ENCODE results near the gene LARP4B. TPM values are rescaled to one million over a fixed set of nuclear protein-coding genes. Genes with fewer than 3 reads are reported as not detected.

LARP4B gene
- 23.3 and 25.1 TPM in 2 replicates for polyA plus RNA-seq (2012; rRNA removed)
- polyA plus RNA-seq (2012; cell fraction: cytosol; rRNA removed), result 17.3 and 18.6 TPM in 2 replicates
- polyA plus RNA-seq (2012; cell fraction: nucleus; rRNA removed), result 59.7 and 65.4 TPM in 2 replicates

- Histone ChIP-seq H3F3A (replicated peaks; ENCODE audit: insufficient read depth) (no peaks in the 10 kb centered on the region), H3K9me3 (no peaks in the 10 kb centered on the region), H3K4me3 (ENCODE audit: low read depth in 2 of 2, low read length in 1 of 2) (peak within 1 kb of the TSS; percentile 68 to 76), H3K9me2 (no peaks in the 10 kb centered on the region), H3K9ac (peak within 1 kb of the TSS; percentile 82), H3K79me2 (ENCODE audit: insufficient read depth) (peaks cover 45% of the 10 kb centered on the region), H3K36me3 (replicated peaks in 1 of 2; ENCODE audit: control insufficient read depth in 1 of 2, insufficient read depth in 2 of 2, low read length in 1 of 2) (peaks cover 0 to 5% of the 10 kb centered on the region in 2 experiments), H3K4me2 (peak within 1 kb of the TSS; percentile 79), H4K20me1 (ENCODE audit: insufficient read depth) (peaks cover 40% of the 10 kb centered on the region), H2AFZ (ENCODE audit: low read depth) (no peak within 1 kb of the TSS), H3K27ac (ENCODE audit: low read depth in 2 of 2, low read length in 1 of 2) (peak within 1 kb of the TSS; percentile 68 to 81), H3K4me1 (ENCODE audit: control insufficient read depth in 1 of 2, insufficient read depth in 2 of 2, low read depth in 1 of 2, low read length in 1 of 2) (peaks cover 0 to 17% of the 10 kb centered on the region in 2 experiments; a peak in 2 of 4 replicates), H3K27me3 (ENCODE audit: insufficient read depth) (no peaks in the 10 kb centered on the region)
- CTCF ChIA-PET, result interaction anchor here (0.6 to 1.6 kb wide), 4 partner anchors 39 to 124 kb away, joined by 3 read pairs; no protein-coding TSS in a partner anchor
- TF ChIP-seq MXI1 (IDR thresholded peaks at IDR 0.05; ENCODE audit: low read depth, low read length) (peak; percentile 84), CHD2 (IDR thresholded peaks at IDR 0.05; ENCODE audit: low read length, partially characterized antibody) (peak; percentile 90), GABPA (IDR thresholded peaks at IDR 0.05; ENCODE audit: low read depth) (peak; percentile 87), GATA2 (CRISPR knock-in tag; IDR thresholded peaks at IDR 0.05) (no peak), PBX3 (IDR thresholded peaks at IDR 0.05) (peak; percentile 43), EZH2phosphoT487 (IDR thresholded peaks at IDR 0.05; ENCODE audit: borderline replicate concordance, low read depth) (no peak), IRF3 (IDR thresholded peaks at IDR 0.05; ENCODE audit: low read depth, low read length) (peak; percentile 33; the same call in 1 of the 2 replicates), MAX (IDR thresholded peaks at IDR 0.05; ENCODE audit: low read depth) (peak; percentile 8; the same call in 1 of the 2 replicates), POLR2AphosphoS5 (IDR thresholded peaks at IDR 0.05; ENCODE audit: low read depth, low read length) (peak; percentile 59), ZBTB33 (IDR thresholded peaks at IDR 0.05; ENCODE audit: borderline replicate concordance, low read depth) (peak; percentile 74; the same call in 1 of the 2 replicates), FOXJ3 (CRISPR knock-in tag; IDR thresholded peaks at IDR 0.05) (no peak), TAF1 (IDR thresholded peaks at IDR 0.05; ENCODE audit: borderline replicate concordance, low read depth, low read length) (peak; percentile 78; the same call in 1 of the 2 replicates), ELF1 (IDR thresholded peaks at IDR 0.05) (peak; percentile 58; the same call in 1 of the 2 replicates), RFX5 (IDR thresholded peaks at IDR 0.05; ENCODE audit: low read length) (peak; percentile 91), NRF1 (IDR thresholded peaks at IDR 0.05; ENCODE audit: low read depth, low read length) (peak; percentile 54)
- DNase-seq, result peak; percentile 99
- under 1% methylated on average over 35 of the region's 137 CpGs for WGBS (ENCODE audit: low lambda C conversion rate)
- POLR2A ChIA-PET, result interaction anchor here (0.6 to 1.2 kb wide), 5 partner anchors 31 to 124 kb away, joined by 3 to 7 read pairs (median 3); partner anchors contain the start of genes IDI1 and WDR37
Measured at GRCh38 chr10:931326-932318, at the start of gene LARP4B. LARP4B (minus strand) TSS chr10:931705; CDS start chr10:885721, 45,984 bp downstream.
